ENCODE data around the gene EYS.

Gene EYS

GRCh38 chr6:64985726-64986125 is 721.3 kb downstream of the EYS start:
- H3K4me1 Mint-ChIP-seq: no peaks in the 10 kb centered on the region
- no peak for TF ChIP-seq CTCF (IDR thresholded peaks at IDR 0.05)
- DNase-seq: no peak
- no peaks in the 10 kb centered on the region for H3K36me3 Mint-ChIP-seq (ENCODE audit: low read depth)
- peaks cover 4% of the 10 kb centered on the region for H3K27me3 Mint-ChIP-seq (ENCODE audit: low read depth, poor library complexity)
- H3K9me3 Mint-ChIP-seq: no peaks in the 10 kb centered on the region
- no peak overlapping the region for H3K4me3 Mint-ChIP-seq
- H3K27ac Mint-ChIP-seq: no peak overlapping the region

DNA sequence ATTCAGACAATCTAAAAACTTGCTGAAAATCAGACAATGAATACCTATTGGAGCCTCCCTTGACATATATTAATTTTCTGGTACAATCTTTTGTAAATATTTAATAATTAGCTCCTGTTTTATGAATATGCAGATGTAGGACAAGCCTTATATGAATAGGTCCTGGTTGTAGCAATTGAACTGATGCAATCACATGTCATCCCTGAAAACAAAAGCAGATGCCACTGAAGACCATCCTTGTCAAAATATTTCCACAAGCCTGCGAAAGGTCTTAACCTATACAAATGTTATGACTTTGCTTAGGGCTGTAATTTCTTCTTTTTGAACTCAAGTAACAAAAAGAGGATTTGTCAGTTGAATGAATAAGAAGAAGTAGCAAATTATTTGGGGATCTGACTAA is 722.1 kb downstream of the EYS start:
- H3K9me3 Mint-ChIP-seq: no peaks in the 10 kb centered on the region
- no peaks in the 10 kb centered on the region for H3K36me3 Mint-ChIP-seq (ENCODE audit: low read depth)
- peaks cover 4% of the 10 kb centered on the region for H3K27me3 Mint-ChIP-seq (ENCODE audit: low read depth, poor library complexity)
- no peak overlapping the region for H3K4me3 Mint-ChIP-seq
- TF ChIP-seq CTCF (IDR thresholded peaks at IDR 0.05): no peak
- no peak overlapping the region for H3K27ac Mint-ChIP-seq
- DNase-seq: no peak
- no peaks in the 10 kb centered on the region for H3K4me1 Mint-ChIP-seq

GRCh38 chr6:64983089-64983488 is 723.9 kb downstream of the EYS start:
- no peaks in the 10 kb centered on the region for H3K9me3 Mint-ChIP-seq
- no peak for DNase-seq
- no peaks in the 10 kb centered on the region for H3K27me3 Mint-ChIP-seq (ENCODE audit: low read depth, poor library complexity)
- no peak overlapping the region for H3K4me3 Mint-ChIP-seq
- H3K36me3 Mint-ChIP-seq (ENCODE audit: low read depth): no peaks in the 10 kb centered on the region
- no peak for TF ChIP-seq CTCF (IDR thresholded peaks at IDR 0.05)
- H3K4me1 Mint-ChIP-seq: no peaks in the 10 kb centered on the region
- no peak overlapping the region for H3K27ac Mint-ChIP-seq

GRCh38 chr6:64973142-64973541 is 733.9 kb downstream of the EYS start:
- Mint-ChIP-seq H3K4me3 (no peak overlapping the region), H3K27ac (no peak overlapping the region), H3K27me3 (ENCODE audit: low read depth, poor library complexity) (no peaks in the 10 kb centered on the region), H3K4me1 (no peaks in the 10 kb centered on the region), H3K36me3 (ENCODE audit: low read depth) (no peaks in the 10 kb centered on the region), H3K9me3 (no peaks in the 10 kb centered on the region)
- DNase-seq: no peak
- TF ChIP-seq CTCF (IDR thresholded peaks at IDR 0.05): no peak

GRCh38 chr6:64969139-64969538 is 737.9 kb downstream of the EYS start:
- Mint-ChIP-seq H3K4me1 (no peaks in the 10 kb centered on the region), H3K27me3 (ENCODE audit: low read depth, poor library complexity) (peaks cover 3% of the 10 kb centered on the region), H3K4me3 (no peak overlapping the region), H3K36me3 (ENCODE audit: low read depth) (no peaks in the 10 kb centered on the region), H3K27ac (no peak overlapping the region), H3K9me3 (no peaks in the 10 kb centered on the region)
- no peak for TF ChIP-seq CTCF (IDR thresholded peaks at IDR 0.05)
- no peak for DNase-seq

GRCh38 chr6:64955435-64955848 is 751.6 kb downstream of the EYS start:
- H3K4me1 Mint-ChIP-seq: no peaks in the 10 kb centered on the region
- DNase-seq: no peak
- no peak for TF ChIP-seq CTCF (IDR thresholded peaks at IDR 0.05)
- no peaks in the 10 kb centered on the region for H3K9me3 Mint-ChIP-seq
- H3K4me3 Mint-ChIP-seq: no peak overlapping the region
- no peaks in the 10 kb centered on the region for H3K27me3 Mint-ChIP-seq (ENCODE audit: low read depth, poor library complexity)
- no peak overlapping the region for H3K27ac Mint-ChIP-seq
- H3K36me3 Mint-ChIP-seq (ENCODE audit: low read depth): no peaks in the 10 kb centered on the region
